Adrenal gland (tissue), 12 donors: ENCODE data around the gene PAX7. TPM values are rescaled to one million over a fixed set of nuclear protein-coding genes. Genes with fewer than 3 reads are reported as not detected.

Experiments
- DNase-seq, 7 donors: peaks; one replicate each; pipeline ENCODE4 v3.0.0-alpha.2; 2019 to 2020
- H3K27ac ChIP-seq, 5 donors: fragments of 200-600 bp; sonication (generic) in 4 of 5; 1 replicate in 3 of 5; 2 replicates in 2 of 5; pipeline versions ENCODE4 v1.5.1 to v1.8.0; 2016 to 2020; ENCODE audit warnings: mild to moderate bottlenecking in 1 of 5
- H3K27me3 ChIP-seq: fragments of 200-600 bp; 2 replicates; pipeline ENCODE4 v1.8.0; 2021
- H3K36me3 ChIP-seq, 2 donors: fragments of 200-600 bp; replicated peaks in 1 of 2; 1 replicate in 1 of 2; 2 replicates in 1 of 2; pipeline versions ENCODE4 v1.5.1 to v1.8.0; 2018 to 2022
- H3K4me1 ChIP-seq, 2 donors: fragments of 200-600 bp; replicated peaks in 1 of 2; 1 replicate in 1 of 2; 2 replicates in 1 of 2; pipeline versions ENCODE4 v1.5.1 to v1.8.0; 2018 to 2021
- H3K4me3 ChIP-seq, 4 donors: fragments of 200-600 bp; sonication (generic) in 3 of 4; one replicate each; pipeline ENCODE4 v1.5.1; 2016 to 2018
- H3K9me3 ChIP-seq, 3 donors: fragments of 200-600 bp; sonication (generic) in 1 of 3; replicated peaks in 1 of 3; 1 replicate in 2 of 3; 2 replicates in 1 of 3; pipeline versions ENCODE4 v1.5.1 to v1.8.0; 2016 to 2021
- POLR2A ChIP-seq, 2 donors: fragments of 450-650 bp; IDR thresholded peaks; one replicate each; pipeline ENCODE4 v1.6.1; 2017; ENCODE audit warnings: antibody characterized with exemption in 2 of 2, mild to moderate bottlenecking in 2 of 2, moderate library complexity in 1 of 2
- WGBS, 4 donors: extraction: QIAGEN DNeasy Blood & Tissue Kit in 2 of 4; methylation state at CpG; one replicate each; pipeline versions ENCODE4 v1.1.5 to v1.1.7; 2013 to 2017; 5-methylcytosine and 5-hydroxymethylcytosine counted together
- intact Hi-C, 2 donors: fragments of 100-400 bp; cut with DNase I; formaldehyde crosslinking; loops; one replicate each; pipeline versions ENCODE4 v1.14.1 to v1.15.0; 2022 to 2023
- polyA plus RNA-seq, 3 donors: library from polyadenylated mRNA; stranded (reverse); fragments of 200-250 nt in 2 of 3; fragments of 350-450 nt in 1 of 3; fragmentation: Illumina TruSeq in 1 of 3; extraction: RNeasy Lipid Tissue Mini Kit (QIAGEN cat#74804) in 1 of 3; gene quantifications; one replicate each; pipeline ENCODE4 v1.2.3, GENCODE V29; 2013 to 2014
- total RNA-seq, 9 donors: library from RNA; depleted of rRNA in 4 of 9; stranded (reverse); fragments of >200 nt in 4 of 9; fragments of 120-200 nt in 1 of 9; fragmentation: NEBNext Ultra II Directional in 1 of 9; extraction: Animal tissue kit (Norgen Biotek cat#: 25700) in 1 of 9; gene quantifications; one replicate each; pipeline versions ENCODE4 v1.1.0 to v1.2.4, GENCODE V29; 2013 to 2023
- TF ChIP-seq, protein P1 (sequence below), 6 experiments: fragments of 450-650 bp in 4 of 6; fragments of 200-600 bp in 2 of 6; sonication (generic) in 1 of 6; IDR thresholded peaks; 1 replicate in 5 of 6; 2 replicates in 1 of 6; pipeline versions ENCODE4 v1.5.1 to v1.8.0; 2016 to 2021; ENCODE audit warnings: antibody characterized with exemption in 6 of 6, mild to moderate bottlenecking in 2 of 6, moderate library complexity in 1 of 6
- donor health status: healthy with polysubstance abuse.
- donor health status: Bipolar disorder and iron deficiency.
- donor health status: DM: yes; HTN: yes; CAD: no.
- donor health status: DM: no; HTN: no; CAD: no.
- donor health status: DM: no; HTN: no; CAD: no.
- donor health status: DM: yes; HTN: yes; CAD: no.

The PAX7 gene
- total and polyA plus RNA-seq, 12 donors, result not detected

DNA sequence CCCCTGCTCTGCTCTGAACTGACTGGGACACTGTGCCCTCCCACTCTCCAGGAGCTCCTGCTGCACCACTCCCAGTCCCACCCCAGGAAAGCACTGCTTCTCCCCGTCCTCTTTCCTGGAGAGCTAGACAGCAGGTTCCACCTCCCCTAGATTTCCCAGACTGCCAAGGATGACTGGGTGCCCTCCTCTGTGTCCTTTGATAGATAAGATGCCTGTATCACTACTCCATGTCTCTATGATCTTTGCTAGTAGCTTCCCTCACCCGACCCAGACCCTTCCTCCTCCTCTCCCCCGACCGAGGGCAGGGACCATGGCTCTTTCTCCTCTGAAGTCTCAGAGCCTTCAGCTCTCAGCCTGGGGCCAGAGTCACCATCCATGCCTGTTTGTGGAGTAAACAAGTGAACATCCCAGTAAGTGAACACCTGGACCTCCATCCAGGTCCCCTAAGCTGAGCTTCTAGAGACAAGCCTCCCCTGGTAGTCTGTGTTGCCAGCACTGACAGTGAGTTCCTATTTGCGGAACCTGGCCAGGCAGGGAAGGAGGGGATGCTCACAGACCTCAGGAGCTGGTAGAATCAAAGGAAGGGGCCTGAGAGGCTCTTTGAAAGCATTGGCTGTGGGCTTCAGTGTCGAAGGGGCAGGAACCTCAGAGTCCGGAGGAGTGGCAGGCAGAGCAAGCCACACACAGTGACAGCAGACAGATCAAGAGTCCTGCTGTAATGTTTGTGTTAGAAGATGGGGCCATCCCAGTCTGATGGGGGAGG lies 104.0 kb downstream of the PAX7 start:
- DNase-seq, result no peak
- intact Hi-C loops, result no loop called here
- Histone ChIP-seq H3K4me3 (no peak overlapping the region), H3K9me3 (no peaks in the 10 kb centered on the region), H3K27me3 (peaks cover 21% of the 10 kb centered on the region), H3K4me1 (no peaks in the 10 kb centered on the region), H3K36me3 (no peaks in the 10 kb centered on the region), H3K27ac (no peak overlapping the region)
- TF ChIP-seq, protein P1, sequence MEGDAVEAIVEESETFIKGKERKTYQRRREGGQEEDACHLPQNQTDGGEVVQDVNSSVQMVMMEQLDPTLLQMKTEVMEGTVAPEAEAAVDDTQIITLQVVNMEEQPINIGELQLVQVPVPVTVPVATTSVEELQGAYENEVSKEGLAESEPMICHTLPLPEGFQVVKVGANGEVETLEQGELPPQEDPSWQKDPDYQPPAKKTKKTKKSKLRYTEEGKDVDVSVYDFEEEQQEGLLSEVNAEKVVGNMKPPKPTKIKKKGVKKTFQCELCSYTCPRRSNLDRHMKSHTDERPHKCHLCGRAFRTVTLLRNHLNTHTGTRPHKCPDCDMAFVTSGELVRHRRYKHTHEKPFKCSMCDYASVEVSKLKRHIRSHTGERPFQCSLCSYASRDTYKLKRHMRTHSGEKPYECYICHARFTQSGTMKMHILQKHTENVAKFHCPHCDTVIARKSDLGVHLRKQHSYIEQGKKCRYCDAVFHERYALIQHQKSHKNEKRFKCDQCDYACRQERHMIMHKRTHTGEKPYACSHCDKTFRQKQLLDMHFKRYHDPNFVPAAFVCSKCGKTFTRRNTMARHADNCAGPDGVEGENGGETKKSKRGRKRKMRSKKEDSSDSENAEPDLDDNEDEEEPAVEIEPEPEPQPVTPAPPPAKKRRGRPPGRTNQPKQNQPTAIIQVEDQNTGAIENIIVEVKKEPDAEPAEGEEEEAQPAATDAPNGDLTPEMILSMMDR (IDR thresholded peaks at IDR 0.05), result no peak
- TF ChIP-seq POLR2A (IDR thresholded peaks at IDR 0.05), result no peak
- 64 to 73% (median 69%) methylated on average over 5 to 7 of the region's 7 CpGs for WGBS, 4 donors

GRCh38 chr1:18735224-18735997 lies 104.8 kb downstream of the PAX7 start:
- H3K27me3 ChIP-seq, result peaks cover 27% of the 10 kb centered on the region
- TF ChIP-seq, protein P1 (IDR thresholded peaks at IDR 0.05), result no peak
- TF ChIP-seq POLR2A (IDR thresholded peaks at IDR 0.05), result no peak
- no peaks in the 10 kb centered on the region for H3K4me1 ChIP-seq
- intact Hi-C loops, result no loop called here
- DNase-seq, result no peak
- H3K9me3 ChIP-seq, result no peaks in the 10 kb centered on the region
- H3K4me3 ChIP-seq, result no peak overlapping the region
- 84 to 89% (median 85%) methylated on average over 15 to 22 of the region's 22 CpGs for whole genome bisulfite sequencing, 4 donors
- H3K27ac ChIP-seq, result no peak overlapping the region
- no peaks in the 10 kb centered on the region for H3K36me3 ChIP-seq

DNA sequence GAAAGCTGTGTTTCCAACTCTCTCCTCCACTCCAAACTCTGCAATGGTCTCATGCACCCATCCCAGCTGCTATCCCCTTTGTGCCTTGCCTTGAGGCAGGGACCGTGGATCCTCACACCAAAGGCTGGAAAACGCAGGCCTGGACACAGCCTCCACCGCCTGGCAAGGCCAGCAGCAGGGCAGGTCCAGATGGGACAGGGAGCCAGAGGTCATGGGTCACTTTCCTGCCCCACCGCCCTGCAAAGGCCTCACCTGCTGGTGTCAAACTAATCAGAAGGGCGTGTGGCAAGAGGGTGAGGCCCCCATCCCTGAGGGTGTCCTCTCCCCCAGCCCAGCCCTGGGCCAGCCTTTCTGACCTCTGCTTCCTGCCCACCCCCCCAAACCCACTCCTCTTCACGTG lies 106.3 kb downstream of the PAX7 start:
- Histone ChIP-seq H3K36me3 (no peaks in the 10 kb centered on the region), H3K4me1 (no peaks in the 10 kb centered on the region), H3K27me3 (peaks cover 20% of the 10 kb centered on the region), H3K9me3 (no peaks in the 10 kb centered on the region), H3K27ac (no peak overlapping the region), H3K4me3 (no peak overlapping the region)
- intact Hi-C loops, result no loop called here
- WGBS, 4 donors, result 52 to 73% (median 67%) methylated on average over 4 to 6 of the region's 6 CpGs
- no peak for DNase-seq
- no peak for TF ChIP-seq POLR2A (IDR thresholded peaks at IDR 0.05)
- TF ChIP-seq, protein P1 (IDR thresholded peaks at IDR 0.05), result no peak

- peaks cover 20% of the 10 kb centered on the region for H3K27me3 ChIP-seq
- no peak for DNase-seq
- 51 to 72% (median 62%) methylated on average over 9 to 11 of the region's 11 CpGs for WGBS, 4 donors
- no peak for TF ChIP-seq POLR2A (IDR thresholded peaks at IDR 0.05)
- TF ChIP-seq, protein P1 (IDR thresholded peaks at IDR 0.05), result no peak
- intact Hi-C loops, result no loop called here
- no peaks in the 10 kb centered on the region for H3K36me3 ChIP-seq
- no peak overlapping the region for H3K27ac ChIP-seq
- H3K4me3 ChIP-seq, result no peak overlapping the region
- no peaks in the 10 kb centered on the region for H3K9me3 ChIP-seq
- no peaks in the 10 kb centered on the region for H3K4me1 ChIP-seq
Observed at GRCh38 chr1:18738126-18738525, 107.5 kb downstream of the PAX7 start.
